Smooth muscle cell (in vitro differentiated cells): ENCODE results near the gene PAWR. TPM values are rescaled to one million over a fixed set of nuclear protein-coding genes. Genes with fewer than 3 reads are reported as not detected.

Source experiments
- DNase-seq: peaks from one replicate; lab custom pipeline; 2025; ENCODE audit not compliant: unreplicated experiment; lab: John Stamatoyannopoulos, UW
- H2AFZ ChIP-seq: fragments of 200-600 bp; sonication (generic); 2 replicates; pipeline ENCODE4 v1.6.0; 2016; ENCODE audit warnings: antibody characterized with exemption, low read depth, mild to moderate bottlenecking
- H3F3A ChIP-seq: fragments of 200-600 bp; sonication (generic); 2 replicates; pipeline ENCODE4 v1.6.0; 2017; ENCODE audit warnings: antibody characterized with exemption, low read depth
- H3K27ac ChIP-seq: fragments of 200-600 bp; sonication (generic); 2 replicates; pipeline ENCODE4 v1.5.1; 2016; ENCODE audit warnings: low read depth, mild to moderate bottlenecking
- H3K27me3 ChIP-seq: fragments of 200-600 bp; sonication (generic); 2 replicates; pipeline ENCODE4 v1.6.1; 2016; ENCODE audit warnings: low read depth, mild to moderate bottlenecking
- H3K36me3 ChIP-seq: fragments of 200-600 bp; sonication (generic); 2 replicates; pipeline ENCODE4 v1.5.1; 2016; ENCODE audit warnings: low read depth
- H3K4me1 ChIP-seq: fragments of 200-600 bp; sonication (generic); 2 replicates; pipeline ENCODE4 v1.5.1; 2016; ENCODE audit warnings: low read depth
- H3K4me2 ChIP-seq: fragments of 200-600 bp; sonication (generic); 2 replicates; pipeline ENCODE4 v1.6.0; 2016; ENCODE audit warnings: mild to moderate bottlenecking
- H3K4me3 ChIP-seq: fragments of 200-600 bp; sonication (generic); 2 replicates; pipeline ENCODE4 v1.5.1; 2016; ENCODE audit warnings: mild to moderate bottlenecking
- H3K79me2 ChIP-seq: fragments of 200-600 bp; sonication (generic); 2 replicates; pipeline ENCODE4 v1.6.0; 2016; ENCODE audit warnings: low read depth, mild to moderate bottlenecking
- H3K9ac ChIP-seq: fragments of 200-600 bp; sonication (generic); 2 replicates; pipeline ENCODE4 v1.6.0; 2016; ENCODE audit warnings: low read depth
- H3K9me3 ChIP-seq: fragments of 200-600 bp; sonication (generic); replicated peaks from 2 replicates; pipeline ENCODE4 v1.5.1; 2016; ENCODE audit warnings: low read depth
- H4K20me1 ChIP-seq: fragments of 200-600 bp; sonication (generic); 2 replicates; pipeline ENCODE4 v1.6.0; 2016; ENCODE audit warnings: low read depth
- WGBS: methylation state at CpG from one replicate; pipeline ENCODE4 v1.1.7; 2016; ENCODE audit warnings: low lambda C conversion rate; 5-methylcytosine and 5-hydroxymethylcytosine counted together
- polyA plus RNA-seq: library from polyadenylated mRNA; unstranded; fragments of >200 nt; fragmentation: Nextera tagmentation; extraction: Ambion mirVana; gene quantifications from 2 replicates; pipeline ENCODE4 v1.2.1, GENCODE V29; 2016
- total RNA-seq: library from RNA; depleted of rRNA; stranded (reverse); fragments of >200 nt; gene quantifications from 2 replicates; pipeline ENCODE4 v1.2.3, GENCODE V29; 2014
- TF ChIP-seq, protein P1 (sequence below): fragments of 200-600 bp; sonication (generic); IDR thresholded peaks from 2 replicates; pipeline ENCODE4 v1.5.1; 2017; ENCODE audit warnings: borderline replicate concordance, mild to moderate bottlenecking, antibody characterized with exemption; ENCODE audit not compliant: insufficient read depth, poor library complexity, severe bottlenecking

Gene PAWR
- total and polyA plus RNA-seq, 2 experiments from 2014 or later: 33.1 to 45.4 TPM

DNA sequence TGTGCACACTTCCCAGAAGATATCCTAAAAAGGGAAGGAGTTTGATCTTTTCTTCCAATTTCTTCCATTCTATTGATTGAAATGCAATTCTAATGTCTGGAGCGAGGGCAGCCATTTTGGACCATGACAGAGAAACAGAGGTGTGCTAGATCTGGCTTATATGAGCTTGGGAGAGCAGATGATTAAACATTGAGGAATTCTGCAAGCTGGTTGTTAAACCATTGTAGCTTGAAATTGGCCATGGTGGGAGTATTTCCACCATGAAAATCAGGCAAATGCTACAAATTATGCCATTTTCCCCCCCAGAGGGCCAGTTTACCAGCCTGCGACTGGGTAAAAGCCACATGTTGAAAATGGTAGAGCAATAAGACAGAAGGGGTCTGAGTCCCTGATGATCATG, 155.0 kb downstream of the PAWR start:
- Histone ChIP-seq H4K20me1 (no peaks in the 10 kb centered on the region), H3K27me3 (no peaks in the 10 kb centered on the region), H3K9ac (no peak overlapping the region), H3F3A (peaks cover 3% of the 10 kb centered on the region), H3K4me2 (no peak overlapping the region), H3K79me2 (no peaks in the 10 kb centered on the region), H3K4me1 (peaks cover 3% of the 10 kb centered on the region), H3K27ac (no peak overlapping the region), H3K36me3 (no peaks in the 10 kb centered on the region), H3K4me3 (no peak overlapping the region), H2AFZ (no peak overlapping the region), H3K9me3 (no peaks in the 10 kb centered on the region)
- TF ChIP-seq, protein P1, sequence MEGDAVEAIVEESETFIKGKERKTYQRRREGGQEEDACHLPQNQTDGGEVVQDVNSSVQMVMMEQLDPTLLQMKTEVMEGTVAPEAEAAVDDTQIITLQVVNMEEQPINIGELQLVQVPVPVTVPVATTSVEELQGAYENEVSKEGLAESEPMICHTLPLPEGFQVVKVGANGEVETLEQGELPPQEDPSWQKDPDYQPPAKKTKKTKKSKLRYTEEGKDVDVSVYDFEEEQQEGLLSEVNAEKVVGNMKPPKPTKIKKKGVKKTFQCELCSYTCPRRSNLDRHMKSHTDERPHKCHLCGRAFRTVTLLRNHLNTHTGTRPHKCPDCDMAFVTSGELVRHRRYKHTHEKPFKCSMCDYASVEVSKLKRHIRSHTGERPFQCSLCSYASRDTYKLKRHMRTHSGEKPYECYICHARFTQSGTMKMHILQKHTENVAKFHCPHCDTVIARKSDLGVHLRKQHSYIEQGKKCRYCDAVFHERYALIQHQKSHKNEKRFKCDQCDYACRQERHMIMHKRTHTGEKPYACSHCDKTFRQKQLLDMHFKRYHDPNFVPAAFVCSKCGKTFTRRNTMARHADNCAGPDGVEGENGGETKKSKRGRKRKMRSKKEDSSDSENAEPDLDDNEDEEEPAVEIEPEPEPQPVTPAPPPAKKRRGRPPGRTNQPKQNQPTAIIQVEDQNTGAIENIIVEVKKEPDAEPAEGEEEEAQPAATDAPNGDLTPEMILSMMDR: no peak
- DNase-seq: no peak
- 100% methylated on average over 2 of the region's 2 CpGs for WGBS

Other genes starting within 250 kb of the PAWR start
- 98.7 and 120 TPM in 2 replicates for gene PPP1R12A, start 244.1 kb upstream of the PAWR start, total RNA-seq
- gene PPP1R12A, start 244.1 kb upstream of the PAWR start, polyA plus RNA-seq: 102 and 105 TPM in 2 replicates